NCI-H345 treated with DMSO at 0.1 percent for 48 hours (cell line): Measurements from ENCODE around the gene ZBTB25.

Source experiments
- DNase-seq: peaks from one replicate; lab custom pipeline; 2025; ENCODE audit not compliant: unreplicated experiment; lab: John Stamatoyannopoulos, UW

Gene ZBTB25

DNA sequence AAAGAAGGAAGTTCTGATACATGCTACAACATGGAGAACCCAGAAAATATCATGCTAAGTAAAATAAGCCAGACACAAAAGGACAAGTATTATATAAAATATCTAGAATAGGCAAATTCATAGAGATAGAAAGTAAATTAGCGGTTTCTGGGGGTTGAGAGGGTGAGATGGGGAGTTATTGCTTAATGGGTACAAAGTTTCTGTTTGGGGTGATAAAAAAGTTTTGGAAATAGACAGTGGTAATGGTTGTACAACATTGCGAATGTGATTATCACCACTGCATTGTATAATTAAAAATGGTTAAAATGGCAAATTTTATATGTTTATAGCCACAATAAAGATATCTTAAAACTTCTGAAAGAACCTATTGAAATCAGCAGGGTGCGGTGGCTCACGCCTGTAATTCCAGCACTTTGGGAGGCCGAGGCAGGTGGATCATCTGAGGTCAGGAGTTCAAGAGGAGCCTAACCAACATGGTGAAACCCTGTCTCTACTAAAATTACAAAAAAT, 15.0 kb downstream of the ZBTB25 start:
- no peak for DNase-seq

DNA sequence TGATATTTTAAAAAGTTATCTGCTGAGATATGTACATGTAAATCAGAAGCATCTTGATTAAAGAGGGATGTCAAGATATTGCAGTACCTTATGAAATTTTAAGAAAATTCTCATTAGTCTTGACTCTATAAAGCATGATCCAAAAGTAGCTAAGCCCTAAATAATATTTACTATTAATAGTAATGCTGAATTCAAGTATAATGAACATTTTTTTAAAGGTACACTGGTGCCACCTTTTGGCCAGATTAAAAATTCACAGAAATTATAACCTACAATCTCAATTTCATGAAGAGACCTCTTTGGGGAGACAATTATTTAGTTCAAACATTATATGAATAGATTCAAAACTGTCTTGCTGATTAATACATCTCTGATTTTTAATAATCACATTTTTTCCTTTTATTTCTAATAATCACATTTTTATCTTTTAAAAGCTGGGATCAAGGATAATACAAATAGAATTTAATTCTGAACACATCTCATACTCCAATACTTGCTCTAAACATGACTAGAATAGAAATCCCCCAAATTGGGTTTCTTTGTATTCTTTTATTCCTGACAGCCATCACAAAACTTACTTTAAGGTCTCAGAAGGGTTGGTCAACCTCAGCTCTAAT, 24.9 kb downstream of the ZBTB25 start:
- DNase-seq, result no peak

DNA sequence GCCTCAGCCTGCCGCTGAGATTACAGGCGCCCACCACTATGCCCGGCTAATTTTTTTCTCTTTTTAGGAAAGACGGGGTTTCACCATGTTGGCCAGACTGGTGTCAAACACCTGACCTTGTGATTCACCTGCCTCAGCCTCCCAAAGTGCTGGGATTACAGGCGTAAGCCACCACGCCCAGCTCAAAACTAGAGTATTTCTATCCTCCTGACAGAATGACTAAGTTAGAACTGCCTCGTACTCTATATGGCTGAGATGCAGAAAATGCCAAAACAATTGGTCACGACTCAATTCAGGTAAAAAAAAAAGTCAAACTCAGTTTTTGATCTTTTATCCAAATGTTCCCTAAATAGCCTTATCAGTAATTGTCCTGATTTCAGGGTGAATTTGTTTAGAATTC, 27.2 kb downstream of the ZBTB25 start:
- DNase-seq, result no peak

DNA sequence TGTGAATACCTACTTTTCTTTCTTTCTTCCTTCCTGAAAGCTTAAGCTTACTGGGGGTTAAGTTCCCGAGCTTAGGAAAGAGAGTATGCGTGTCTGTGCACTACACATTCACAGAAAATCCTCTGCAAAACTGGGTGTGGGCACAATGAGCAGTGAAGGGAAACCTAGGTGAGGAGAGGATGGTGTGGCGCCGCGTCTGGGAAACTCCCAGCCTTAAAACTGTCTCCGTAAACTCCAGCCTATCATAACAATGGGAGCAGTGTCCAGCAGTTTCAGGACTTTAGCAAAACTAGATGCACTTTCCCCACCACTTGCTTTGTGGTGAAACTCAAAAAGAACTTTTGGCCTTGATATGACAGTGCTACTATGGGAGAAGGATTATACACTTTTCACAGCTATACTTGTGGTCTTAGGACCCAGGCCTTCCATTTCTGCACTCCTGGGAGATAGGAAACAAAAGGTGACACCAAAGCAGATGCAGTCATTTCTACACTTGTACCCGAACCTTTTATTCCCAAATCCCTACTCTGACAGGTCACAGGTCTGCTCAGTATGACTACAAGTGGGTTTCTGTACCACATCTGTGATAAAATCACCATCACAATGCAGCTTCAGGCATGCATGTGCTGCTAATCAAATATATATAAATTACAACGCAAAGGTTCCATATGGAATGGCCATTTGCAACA, 27.9 kb downstream of the ZBTB25 start:
- DNase-seq, result no peak

DNA sequence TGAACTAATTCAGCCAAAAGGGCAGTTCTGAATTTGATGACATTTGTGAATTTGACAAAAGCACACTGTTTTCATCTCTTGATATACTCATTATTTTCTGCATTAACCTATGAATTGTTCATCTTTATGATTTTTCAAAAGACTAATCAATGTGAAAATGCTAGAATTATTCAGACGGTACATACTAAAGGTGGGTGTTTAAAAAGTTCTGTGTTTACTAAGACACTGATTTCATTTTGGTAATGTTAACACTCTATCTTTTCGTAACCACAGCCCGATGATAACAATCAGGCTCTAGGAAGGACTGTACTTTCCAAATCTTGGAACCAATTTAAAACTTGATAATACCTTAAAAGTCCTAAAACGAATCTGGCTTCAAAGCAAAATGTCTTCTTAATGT, 28.9 kb downstream of the ZBTB25 start:
- no peak for DNase-seq

DNA sequence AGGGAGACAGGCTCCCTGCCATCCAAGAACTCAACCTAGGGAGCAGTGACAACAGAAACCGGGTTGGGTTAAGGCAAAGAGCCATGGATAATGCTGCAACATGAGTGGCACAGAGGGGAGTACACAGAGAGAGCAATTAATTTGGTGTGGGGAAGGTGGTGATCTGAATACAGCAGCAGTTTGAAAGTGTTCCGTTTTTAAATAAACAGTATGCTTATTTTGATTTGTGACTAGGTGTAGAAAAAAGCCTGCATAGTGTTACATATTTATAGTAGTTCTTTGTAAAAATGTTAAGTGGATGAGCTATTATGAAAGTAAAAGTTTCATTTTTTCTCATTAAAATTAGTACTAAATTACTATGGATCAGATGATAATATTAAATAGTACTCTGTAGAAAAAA, 29.6 kb downstream of the ZBTB25 start:
- DNase-seq, result no peak

DNA sequence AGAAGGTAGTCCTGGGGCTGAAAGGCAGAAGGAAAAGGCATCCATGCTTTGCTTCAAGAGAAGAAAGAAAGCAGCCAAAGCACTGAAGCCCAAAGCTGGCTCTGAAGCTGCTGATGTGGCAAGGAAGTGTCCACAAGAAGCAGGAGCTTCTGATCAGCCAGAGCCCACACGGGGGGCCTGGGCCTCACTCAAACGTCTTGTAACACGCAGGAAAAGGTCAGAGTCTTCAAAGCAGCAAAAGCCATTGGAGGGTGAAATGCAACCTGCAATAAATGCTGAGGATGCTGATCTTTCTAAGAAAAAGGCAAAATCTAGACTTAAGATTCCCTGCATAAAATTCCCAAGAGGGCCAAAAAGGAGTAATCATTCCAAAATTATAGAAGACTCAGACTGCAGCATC, 35.2 kb downstream of the ZBTB25 start:
- DNase-seq, result no peak

DNA sequence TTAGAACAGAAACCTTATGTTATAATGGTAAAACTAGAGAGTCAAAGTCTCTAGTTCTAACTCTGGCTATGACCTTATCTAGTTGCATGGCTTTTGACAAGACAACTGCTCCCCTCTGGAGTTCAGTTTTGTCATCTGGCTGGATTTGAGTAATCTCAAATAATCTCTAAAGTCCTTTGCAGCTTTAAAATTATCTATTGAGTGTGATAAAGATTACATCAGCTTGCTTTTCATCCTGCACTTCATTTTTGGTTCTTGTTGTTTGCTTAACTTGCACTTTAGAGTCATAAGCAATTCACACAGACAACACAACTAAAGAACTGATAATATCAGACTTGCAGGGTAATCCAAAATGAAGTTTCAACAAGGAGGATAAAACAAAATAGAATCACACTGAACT, 36.1 kb downstream of the ZBTB25 start:
- DNase-seq, result no peak

DNA sequence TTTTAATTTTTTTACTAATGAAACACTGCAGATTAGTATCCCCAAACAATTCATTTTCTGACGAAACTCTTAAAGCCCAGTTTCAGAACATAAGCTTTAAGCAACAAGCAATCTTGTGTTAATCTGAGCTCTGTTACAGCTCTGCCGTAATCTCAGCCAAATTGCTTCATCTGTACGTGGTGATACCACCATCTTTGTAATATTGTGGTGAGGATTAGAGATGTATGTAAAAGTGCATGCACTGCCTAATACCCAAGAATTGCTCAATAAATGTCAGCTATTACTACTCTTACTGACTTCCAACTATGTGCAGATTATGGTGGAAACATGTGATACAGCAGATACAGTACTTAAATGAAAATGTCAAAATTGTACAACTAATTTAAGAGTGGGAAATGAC, 36.5 kb downstream of the ZBTB25 start:
- no peak for DNase-seq

DNA sequence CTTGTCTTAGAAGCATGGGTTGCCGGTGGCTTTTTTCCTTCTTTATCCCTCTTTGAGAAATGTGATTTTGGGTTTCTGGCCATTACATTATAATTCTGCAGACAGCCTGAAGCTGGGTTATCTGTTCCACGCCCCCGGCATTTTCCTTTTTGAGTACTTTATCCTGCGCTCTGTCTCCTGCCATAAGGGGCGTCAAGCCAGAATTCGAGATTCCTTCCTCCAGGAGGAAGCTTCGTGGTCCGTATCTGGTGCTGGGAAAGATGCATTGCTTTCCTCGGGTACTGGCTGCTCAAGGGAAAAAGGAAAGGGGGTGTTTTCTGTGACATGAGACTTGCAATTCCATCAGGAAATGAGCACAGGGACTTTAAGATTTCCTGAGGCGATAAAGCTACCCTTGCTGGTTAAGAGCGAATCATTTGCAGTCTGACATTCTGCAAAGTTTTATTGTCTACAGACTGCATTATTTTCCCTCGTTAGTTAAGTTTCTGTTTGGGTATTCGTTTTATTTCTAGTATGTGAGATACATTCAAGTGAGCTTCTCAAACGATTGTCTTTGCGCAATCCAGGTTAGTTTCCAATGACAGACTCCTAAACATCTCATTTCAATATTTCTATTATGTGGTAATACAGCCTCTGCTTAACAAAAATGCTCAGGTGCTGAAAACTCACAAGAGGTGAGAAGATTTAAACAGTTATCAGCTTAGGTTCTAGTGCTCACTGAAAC, 37.6 kb downstream of the ZBTB25 start:
- peak; percentile 41 for DNase-seq

DNA sequence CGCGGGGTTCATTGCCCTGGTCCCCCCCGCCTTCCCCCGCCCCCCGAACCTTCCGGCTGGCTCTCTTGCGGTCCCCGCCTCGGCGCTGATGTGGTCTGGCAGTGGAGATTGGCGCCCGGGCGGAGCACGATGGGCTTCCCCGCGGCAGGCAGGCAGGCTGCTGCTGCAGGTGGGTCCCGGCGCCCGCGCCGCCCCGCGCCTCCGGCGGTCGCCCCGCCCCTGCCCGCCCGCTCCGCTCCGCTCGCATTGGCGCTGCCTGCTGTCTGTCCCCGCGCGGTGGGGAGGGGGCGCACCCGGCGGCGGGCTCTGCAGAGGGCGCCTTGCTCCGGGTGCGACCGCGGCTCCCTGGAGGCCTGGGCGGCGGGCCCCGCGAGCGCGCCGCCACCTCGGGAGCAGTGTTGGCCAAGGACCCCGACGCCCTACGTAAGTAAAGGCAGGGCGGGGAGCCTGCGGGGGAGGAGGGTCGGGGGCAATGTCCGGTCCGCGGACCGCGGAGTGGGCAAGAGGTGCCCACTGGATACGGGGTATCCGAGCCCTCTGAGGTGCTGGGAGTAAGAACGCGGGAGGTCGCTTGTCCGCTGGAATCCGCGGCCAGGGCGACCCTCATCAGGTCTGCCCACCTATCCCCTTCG, 38.3 kb downstream of the ZBTB25 start, which contains the start of gene AKAP5:
TSS of gene AKAP5 (plus strand) at position 309 of the 632 bp plus-strand sequence. CDS start 2,896 bp downstream, outside the sequence.
- DNase-seq, result peak; percentile 68

DNA sequence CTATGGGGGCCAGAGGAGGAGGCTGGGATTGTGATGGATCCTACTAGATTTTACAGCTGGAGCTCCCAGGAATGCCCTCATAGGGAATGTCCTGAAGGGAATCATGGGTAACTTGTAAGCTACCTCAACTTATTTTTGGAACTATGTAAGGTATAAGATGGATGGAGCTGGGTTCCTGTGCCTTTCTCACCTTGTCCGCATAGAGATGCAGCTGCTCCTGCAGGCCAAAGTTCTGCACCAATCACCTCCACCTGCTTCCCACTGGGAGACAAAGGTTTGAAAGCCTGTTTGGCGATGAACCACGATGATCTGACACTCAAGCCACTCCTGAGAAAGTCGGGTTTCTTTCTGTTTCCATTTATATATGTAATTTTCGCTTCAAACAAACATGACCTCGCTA, 39.0 kb downstream of the ZBTB25 start:
- DNase-seq, result peak; percentile 57

DNA sequence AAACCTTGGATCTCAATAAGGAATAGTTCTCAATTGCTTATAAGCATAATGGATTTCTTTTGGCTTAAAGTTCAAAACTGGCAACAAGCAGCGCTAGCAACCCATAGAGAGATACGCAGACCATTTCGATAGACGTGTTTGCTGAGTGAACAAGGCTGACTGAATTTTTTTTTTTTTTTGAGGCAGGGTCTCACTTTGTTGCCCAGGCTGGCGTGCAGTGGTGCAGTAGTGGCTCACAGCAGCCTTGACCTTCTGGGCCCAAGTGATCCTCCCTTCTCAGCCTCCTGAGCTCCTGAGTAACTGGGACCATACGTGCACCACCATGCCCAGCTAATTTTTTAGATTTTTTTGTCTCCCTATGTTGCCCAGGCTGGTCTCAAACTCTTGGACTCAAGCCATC, 39.8 kb downstream of the ZBTB25 start:
- DNase-seq, result no peak

DNA sequence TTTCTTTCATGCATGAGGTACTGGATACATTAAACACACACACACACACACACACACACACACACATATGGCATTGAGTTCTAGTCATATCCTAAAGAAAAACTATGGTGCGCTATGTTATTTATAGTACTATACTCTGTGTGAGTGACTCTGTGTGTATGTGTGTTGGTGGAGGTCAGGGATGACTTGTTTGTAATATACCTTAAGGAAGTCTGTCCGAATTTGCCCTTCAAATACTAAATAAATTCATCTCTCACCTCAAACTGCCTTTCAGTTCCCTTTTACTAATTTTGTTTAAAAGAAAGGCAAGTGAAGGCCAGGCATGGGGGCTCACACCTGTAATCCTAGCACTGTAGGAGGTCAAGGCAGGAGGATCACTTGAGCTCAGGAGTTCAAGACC, 40.4 kb downstream of the ZBTB25 start:
- DNase-seq, result no peak

DNA sequence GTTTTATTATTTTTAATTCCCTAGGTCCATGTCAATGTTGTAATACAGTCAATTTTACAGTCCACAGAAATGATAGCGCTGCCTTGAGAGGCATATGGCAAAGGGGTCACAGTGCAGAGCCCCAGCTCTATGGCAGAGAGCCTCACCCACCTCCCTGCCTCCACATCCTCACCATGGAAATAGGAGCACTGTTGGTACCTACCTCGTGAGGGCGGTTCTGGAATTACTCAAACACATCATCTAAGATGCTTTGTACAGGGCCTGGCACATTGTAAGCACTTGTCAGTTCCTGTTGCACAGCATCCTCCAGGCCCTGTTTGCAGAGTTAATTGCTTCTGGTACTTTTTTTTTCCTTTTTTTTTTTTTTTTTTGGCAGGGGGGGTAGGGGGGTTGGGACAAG, 42.4 kb downstream of the ZBTB25 start:
- no peak for DNase-seq

DNA sequence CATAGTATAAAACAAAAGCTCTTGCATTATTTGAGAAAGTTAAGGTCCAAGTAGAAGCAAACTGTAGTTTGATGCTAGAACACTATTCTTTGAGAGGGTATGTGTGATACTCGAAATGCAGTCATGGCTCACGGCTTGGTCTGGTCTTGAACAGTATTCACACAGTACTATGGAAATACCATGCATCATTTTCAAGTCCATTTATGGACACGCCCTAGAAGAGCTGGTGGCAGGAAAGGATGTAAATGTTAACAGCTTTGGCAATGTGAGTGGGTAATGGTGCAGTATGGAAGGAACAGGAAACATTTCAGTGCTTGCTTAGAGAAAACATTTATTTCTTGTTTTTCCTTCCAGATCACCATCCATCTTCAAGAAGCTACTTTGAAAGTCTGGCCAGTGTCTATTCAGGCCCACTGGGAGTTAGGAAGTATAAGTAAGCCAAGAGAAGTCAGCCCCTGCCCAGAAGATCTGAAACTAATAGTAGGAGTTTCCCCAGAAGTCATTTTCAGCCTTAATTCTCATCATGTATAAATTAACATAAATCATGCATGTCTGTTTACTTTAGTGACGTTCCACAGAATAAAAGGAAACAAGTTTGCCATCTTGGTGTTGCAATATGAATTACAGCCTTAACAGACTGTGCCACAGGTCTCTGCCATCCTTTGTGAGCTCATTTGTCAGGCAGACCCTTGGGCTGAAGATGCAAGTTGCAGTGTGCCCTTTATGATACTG, 44.1 kb downstream of the ZBTB25 start:
- no peak for DNase-seq

DNA sequence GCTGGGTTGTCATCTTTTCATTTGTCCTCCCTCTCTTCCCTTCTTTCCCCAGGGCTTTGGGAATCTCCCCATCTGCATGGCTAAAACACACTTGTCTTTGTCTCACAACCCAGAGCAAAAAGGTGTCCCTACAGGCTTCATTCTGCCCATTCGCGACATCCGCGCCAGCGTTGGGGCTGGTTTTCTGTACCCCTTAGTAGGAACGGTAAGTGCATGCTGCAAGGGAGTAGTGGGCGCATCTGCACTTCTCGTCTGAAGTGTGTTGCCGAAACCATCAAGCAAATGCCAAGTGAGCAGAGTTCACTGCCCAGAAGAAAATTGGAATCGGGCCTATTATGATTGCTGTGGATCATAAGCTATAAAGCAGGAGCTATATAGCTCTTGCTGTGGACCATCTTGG, 49.0 kb downstream of the ZBTB25 start:
- no peak for DNase-seq

DNA sequence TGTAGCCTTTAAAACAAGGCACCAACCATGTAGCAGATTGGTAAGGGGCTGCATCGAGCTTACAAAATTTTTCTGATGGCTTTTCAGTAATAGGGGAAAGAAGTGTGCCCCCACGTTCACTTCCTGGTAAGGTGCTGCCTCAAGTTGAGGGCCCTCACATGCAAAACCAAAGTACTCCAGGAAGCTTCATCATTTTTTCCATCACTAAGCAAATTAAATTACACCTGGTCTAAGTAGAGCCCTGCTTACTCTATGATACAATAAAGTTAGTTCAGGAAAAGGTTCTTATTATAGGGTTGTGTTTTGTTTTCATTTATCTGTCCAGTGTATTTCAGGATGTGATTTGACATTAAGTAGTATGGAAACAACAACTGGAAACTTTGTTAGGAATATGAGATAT, 53.4 kb downstream of the ZBTB25 start:
- no peak for DNase-seq

DNA sequence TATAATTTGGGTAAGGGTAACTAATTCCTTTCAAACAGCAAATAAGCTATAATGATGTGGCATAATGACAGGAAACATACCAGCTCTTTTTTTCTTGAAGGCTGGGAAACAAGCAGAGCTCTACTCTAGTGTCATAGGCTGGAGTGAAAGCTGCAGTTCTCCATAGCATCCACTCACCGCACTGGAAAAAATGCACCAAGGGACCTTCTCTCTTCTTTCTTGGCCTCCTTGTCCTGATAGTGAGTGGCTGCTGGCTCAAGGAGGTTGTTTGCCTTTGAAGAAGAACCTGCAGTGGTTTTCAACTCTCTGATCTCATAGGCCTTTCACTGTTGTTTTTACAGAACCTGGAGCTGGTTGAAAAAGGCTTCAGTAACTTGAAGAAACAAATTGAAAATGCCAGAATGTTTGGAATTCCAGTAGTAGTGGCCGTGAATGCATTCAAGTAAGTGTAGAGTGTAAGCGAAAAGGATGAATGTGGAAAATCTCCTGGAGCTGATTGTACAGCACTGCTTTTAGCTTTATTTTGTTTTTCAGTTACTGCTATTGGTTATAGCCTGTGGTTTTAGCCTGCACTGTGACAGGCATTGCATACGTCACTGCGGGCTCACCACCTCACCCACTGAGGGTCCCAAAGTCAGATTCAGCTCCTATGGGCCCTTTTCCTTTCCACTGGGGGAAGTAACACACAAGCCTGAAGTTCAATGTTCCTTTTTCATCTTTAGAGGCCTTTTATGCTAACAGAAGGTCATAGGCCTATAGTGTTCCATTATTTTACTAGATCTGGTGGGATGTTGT, 55.6 kb downstream of the ZBTB25 start:
- DNase-seq, result no peak
